Liver (tissue), 3 donors: Measurements from ENCODE around the gene BRME1.

Experiments used
- CTCF ChIP-seq: fragments of 150-350 bp; IDR thresholded peaks from 2 replicates; pipeline ENCODE4 v1.5.1; 2017; ENCODE audit warnings: improper control_type of control experiment, low read depth, low read length; ENCODE audit not compliant: missing input control
- GABPA ChIP-seq, 2 donors: IDR thresholded peaks in 1 of 2; conservative IDR thresholded peaks in 1 of 2; 2 replicates each; pipeline ENCODE4 v1.6.1; 2016; ENCODE audit warnings: antibody characterized with exemption in 2 of 2, mild to moderate bottlenecking in 1 of 2, moderate library complexity in 1 of 2
- MAX ChIP-seq: IDR thresholded peaks from 2 replicates; pipeline ENCODE4 v1.6.1; 2016; ENCODE audit warnings: antibody characterized with exemption
- RAD21 ChIP-seq, 2 donors: IDR thresholded peaks; 2 replicates each; pipeline ENCODE4 v1.6.1; 2016; ENCODE audit warnings: antibody characterized with exemption in 2 of 2, mild to moderate bottlenecking in 2 of 2
- REST ChIP-seq: IDR thresholded peaks from 2 replicates; pipeline ENCODE4 v1.6.1; 2016; ENCODE audit warnings: antibody characterized with exemption, mild to moderate bottlenecking
- RXRA ChIP-seq, 2 donors: IDR thresholded peaks; 2 replicates each; pipeline ENCODE4 v1.6.1; 2017 to 2018; ENCODE audit warnings: antibody characterized with exemption in 2 of 2, mild to moderate bottlenecking in 1 of 2
- SP1 ChIP-seq: IDR thresholded peaks from 2 replicates; pipeline ENCODE4 v1.6.1; 2018; ENCODE audit warnings: antibody characterized with exemption, mild to moderate bottlenecking
- TAF1 ChIP-seq: conservative IDR thresholded peaks from 2 replicates; pipeline ENCODE4 v1.6.1; 2016; ENCODE audit warnings: antibody characterized with exemption, mild to moderate bottlenecking
- YY1 ChIP-seq: IDR thresholded peaks from 2 replicates; pipeline ENCODE4 v1.6.1; 2016; ENCODE audit warnings: antibody characterized with exemption, mild to moderate bottlenecking
- ZBTB33 ChIP-seq: IDR thresholded peaks from 2 replicates; pipeline ENCODE4 v1.6.1; 2016; ENCODE audit warnings: antibody characterized with exemption
- donor health status: healthy.
- donor health status: healthy.

GRCh38 chr19:13923194-13923987 is 17.5 kb upstream of the BRME1 start:
- no peak for TF ChIP-seq CTCF
- no peak for TF ChIP-seq YY1
- no peak for TF ChIP-seq RAD21 (IDR thresholded peaks at IDR 0.05)
- no peak for TF ChIP-seq TAF1
- no peak for TF ChIP-seq REST
- no peak for TF ChIP-seq RXRA (IDR thresholded peaks at IDR 0.05)
- TF ChIP-seq GABPA (IDR thresholded peaks at IDR 0.05 in 1 of 2, conservative IDR thresholded peaks at IDR 0.05 in 1 of 2): no peak
- no peak for TF ChIP-seq MAX
- no peak for TF ChIP-seq SP1
- no peak for TF ChIP-seq ZBTB33
